NB4 (cell line): ENCODE results near the gene CDH13.

Experiments
- DNase-seq: peaks from one replicate; pipeline ENCODE4 v3.0.0; 2010; ENCODE audit warnings: low read depth
- H3K4me3 ChIP-seq: one replicate; pipeline ENCODE4 v1.5.1; 2011; ENCODE audit warnings: mild to moderate bottlenecking, low read depth, low read length, moderate library complexity
- MYC ChIP-seq: IDR thresholded peaks from 2 replicates; pipeline ENCODE4 v1.6.1; 2011; ENCODE audit warnings: low read depth, low read length
- POLR2A ChIP-seq: IDR thresholded peaks from 2 replicates; pipeline ENCODE4 v1.6.1; 2011; ENCODE audit warnings: mild to moderate bottlenecking; ENCODE audit not compliant: insufficient read length; ENCODE audit errors: extremely low read depth
- TF ChIP-seq, protein P1 (sequence below): IDR thresholded peaks from one replicate; pipeline ENCODE4 v1.5.1; 2012; ENCODE audit warnings: low read depth, low read length
- TF ChIP-seq, protein P2 (sequence below): IDR thresholded peaks from 2 replicates; pipeline ENCODE4 v1.6.1; 2011; ENCODE audit warnings: low read depth, low read length

The CDH13 gene

GRCh38 chr16:82709987-82710386, 83.2 kb downstream of the CDH13 start:
- H3K4me3 ChIP-seq, result no peak overlapping the region
- TF ChIP-seq MYC, result no peak
- no peak for TF ChIP-seq POLR2A
- TF ChIP-seq, protein P1, sequence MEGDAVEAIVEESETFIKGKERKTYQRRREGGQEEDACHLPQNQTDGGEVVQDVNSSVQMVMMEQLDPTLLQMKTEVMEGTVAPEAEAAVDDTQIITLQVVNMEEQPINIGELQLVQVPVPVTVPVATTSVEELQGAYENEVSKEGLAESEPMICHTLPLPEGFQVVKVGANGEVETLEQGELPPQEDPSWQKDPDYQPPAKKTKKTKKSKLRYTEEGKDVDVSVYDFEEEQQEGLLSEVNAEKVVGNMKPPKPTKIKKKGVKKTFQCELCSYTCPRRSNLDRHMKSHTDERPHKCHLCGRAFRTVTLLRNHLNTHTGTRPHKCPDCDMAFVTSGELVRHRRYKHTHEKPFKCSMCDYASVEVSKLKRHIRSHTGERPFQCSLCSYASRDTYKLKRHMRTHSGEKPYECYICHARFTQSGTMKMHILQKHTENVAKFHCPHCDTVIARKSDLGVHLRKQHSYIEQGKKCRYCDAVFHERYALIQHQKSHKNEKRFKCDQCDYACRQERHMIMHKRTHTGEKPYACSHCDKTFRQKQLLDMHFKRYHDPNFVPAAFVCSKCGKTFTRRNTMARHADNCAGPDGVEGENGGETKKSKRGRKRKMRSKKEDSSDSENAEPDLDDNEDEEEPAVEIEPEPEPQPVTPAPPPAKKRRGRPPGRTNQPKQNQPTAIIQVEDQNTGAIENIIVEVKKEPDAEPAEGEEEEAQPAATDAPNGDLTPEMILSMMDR, result no peak
- TF ChIP-seq, protein P2, sequence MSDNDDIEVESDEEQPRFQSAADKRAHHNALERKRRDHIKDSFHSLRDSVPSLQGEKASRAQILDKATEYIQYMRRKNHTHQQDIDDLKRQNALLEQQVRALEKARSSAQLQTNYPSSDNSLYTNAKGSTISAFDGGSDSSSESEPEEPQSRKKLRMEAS, result no peak
- no peak for DNase-seq

DNA sequence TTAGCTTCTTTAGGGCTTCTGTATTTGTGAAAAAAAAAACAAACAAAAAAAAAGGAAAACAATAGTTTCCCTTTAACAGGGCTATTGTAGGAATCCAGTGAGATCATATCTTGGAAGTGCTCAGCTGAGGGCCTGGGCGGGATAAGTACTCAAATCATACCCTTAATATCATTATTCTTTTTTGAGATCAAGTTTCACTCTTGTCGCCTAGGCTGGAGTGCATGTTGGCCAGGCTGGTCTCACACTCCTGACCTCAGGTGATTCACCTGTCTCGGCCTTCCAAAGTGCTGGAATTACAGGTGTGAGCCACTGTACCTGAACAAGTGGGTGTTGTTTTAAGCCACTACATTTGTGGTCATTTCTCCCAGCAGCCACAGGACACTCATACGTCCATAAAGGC, 87.0 kb downstream of the CDH13 start:
- DNase-seq, result no peak
- TF ChIP-seq, protein P1, result no peak
- TF ChIP-seq POLR2A, result no peak
- TF ChIP-seq, protein P2, result no peak
- TF ChIP-seq MYC, result no peak
- no peak overlapping the region for H3K4me3 ChIP-seq

- TF ChIP-seq MYC (no peak), POLR2A (no peak)
- TF ChIP-seq, protein P2, result no peak
- no peak for DNase-seq
- no peak overlapping the region for H3K4me3 ChIP-seq
These were observed 88.4 kb downstream of the CDH13 start for GRCh38 chr16:82715160-82715559.

DNA sequence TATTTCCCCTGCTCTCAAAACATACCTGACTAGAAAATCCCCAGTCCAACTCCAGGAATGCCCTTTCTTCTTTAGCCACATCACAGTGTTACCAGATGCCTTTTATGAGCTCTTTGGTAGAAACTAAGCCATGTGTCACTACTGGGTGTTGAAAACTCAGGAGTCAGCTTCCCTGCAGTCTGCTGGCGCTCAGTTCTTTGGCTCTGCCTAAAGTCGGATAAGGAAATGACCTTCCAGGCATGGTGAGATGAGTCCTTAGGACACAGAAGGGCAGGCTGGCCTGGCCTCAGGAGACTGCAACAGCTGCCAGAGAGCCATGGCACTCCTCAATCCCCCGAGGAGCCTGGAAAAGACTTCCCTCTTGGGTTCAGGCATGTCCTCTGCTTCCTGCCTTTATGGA, 89.1 kb downstream of the CDH13 start:
- TF ChIP-seq, protein P1, result no peak
- TF ChIP-seq MYC (no peak), POLR2A (no peak)
- DNase-seq, result no peak

DNA sequence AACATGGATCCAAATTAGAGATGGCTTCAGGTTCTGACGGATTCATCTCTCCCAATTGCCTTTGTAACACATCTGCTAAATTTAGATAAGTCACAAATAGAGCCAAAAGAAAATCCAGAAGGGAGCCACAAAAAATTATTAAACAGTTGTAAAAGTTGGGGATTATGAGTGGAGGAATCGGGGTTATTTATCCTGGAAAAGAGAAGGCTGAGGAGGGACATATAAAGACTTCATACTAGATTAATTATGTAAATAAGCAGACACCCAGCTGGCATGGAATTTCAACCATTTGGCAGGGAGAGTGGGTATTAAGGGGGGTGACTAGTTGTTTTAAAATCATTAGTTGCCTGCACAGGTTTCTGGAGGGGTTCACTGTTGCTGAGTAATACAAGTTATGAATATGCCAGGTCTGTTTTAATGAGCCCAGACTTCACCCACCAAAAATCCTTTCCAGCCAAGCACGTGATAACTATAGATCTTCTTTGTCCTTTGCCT, 89.6 kb downstream of the CDH13 start:
- TF ChIP-seq POLR2A (no peak), MYC (no peak)
- TF ChIP-seq, protein P1, result no peak
- TF ChIP-seq, protein P2, result no peak
- H3K4me3 ChIP-seq, result no peak overlapping the region
- no peak for DNase-seq

More for the DNA sequence above, 89.1 kb downstream of the CDH13 start:
- no peak overlapping the region for H3K4me3 ChIP-seq

DNA sequence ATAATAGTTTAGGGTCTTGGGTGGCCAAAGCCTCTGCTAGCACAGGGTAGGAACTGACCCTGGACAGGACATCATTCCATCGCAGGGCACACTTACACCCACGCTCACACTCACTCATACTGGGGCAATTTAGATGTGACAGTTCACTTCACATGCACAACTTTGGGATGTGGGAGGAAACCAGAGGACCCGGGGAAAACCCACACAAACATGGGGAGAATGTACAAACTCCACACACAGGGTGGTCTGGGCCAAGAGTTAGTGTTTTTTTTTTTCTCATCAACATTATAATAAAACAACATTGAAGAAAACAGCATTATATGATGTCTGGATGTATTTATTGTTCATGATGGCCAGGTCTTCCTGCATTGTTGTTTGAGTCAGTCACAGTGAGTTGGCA, 93.6 kb downstream of the CDH13 start:
- no peak overlapping the region for H3K4me3 ChIP-seq
- TF ChIP-seq, protein P1, result no peak
- TF ChIP-seq MYC (no peak), POLR2A (no peak)
- TF ChIP-seq, protein P2, result no peak
- DNase-seq, result no peak
